B cell (primary cell): ENCODE data around the gene NUMB.

Experiments
- CTCF ChIP-seq: fragments of 200-600 bp; IDR thresholded peaks from one replicate; pipeline ENCODE4 v1.8.0; 2022; ENCODE audit warnings: antibody characterized with exemption, mild to moderate bottlenecking
- EZH2 ChIP-seq: IDR thresholded peaks from 2 replicates; pipeline ENCODE4 v1.6.1; 2012; ENCODE audit warnings: borderline replicate concordance, low read depth, mild to moderate bottlenecking, moderate library complexity, low read length; ENCODE audit not compliant: insufficient read depth, poor library complexity, severe bottlenecking

GRCh38 chr14:73259837-73260236 lies 198.5 kb downstream of the NUMB start:
- TF ChIP-seq CTCF: no peak
- TF ChIP-seq EZH2: no peak
